Psoas muscle (tissue), 8 donors: ENCODE results near the gene VAMP2. TPM values are rescaled to one million over a fixed set of nuclear protein-coding genes. Genes with fewer than 3 reads are reported as not detected.

Experiments used
- ATAC-seq, 4 donors: fragments of 200-7000 bp; cut with Tn5 transposase; one replicate each; pipeline ENCODE4 v1.9.1; 2020; ENCODE audit warnings: moderate library complexity in 3 of 4, mild to moderate bottlenecking in 2 of 4
- DNase-seq, 2 donors: peaks; one replicate each; pipeline ENCODE4 v3.0.0-alpha.2; 2020
- H3K27ac ChIP-seq: fragments of 200-600 bp; one replicate; pipeline ENCODE4 v1.8.0; 2022
- H3K27me3 ChIP-seq, 3 donors: fragments of 200-600 bp in 1 of 3; one replicate each; pipeline versions ENCODE4 v1.6.1 to v1.8.0; 2013 to 2022; ENCODE audit warnings: low read length in 2 of 3, mild to moderate bottlenecking in 2 of 3, moderate library complexity in 1 of 3; ENCODE audit not compliant: insufficient read depth in 3 of 3
- H3K36me3 ChIP-seq, 2 donors: fragments of 200-600 bp in 1 of 2; one replicate each; pipeline versions ENCODE4 v1.6.1 to v1.8.0; 2013 to 2022; ENCODE audit warnings: low read depth in 1 of 2, mild to moderate bottlenecking in 1 of 2, moderate library complexity in 1 of 2; ENCODE audit not compliant: insufficient read depth in 1 of 2
- H3K4me1 ChIP-seq: fragments of 200-600 bp; one replicate; pipeline ENCODE4 v1.8.0; 2022
- H3K4me3 ChIP-seq: fragments of 200-600 bp; one replicate; pipeline ENCODE4 v1.8.0; 2022; ENCODE audit warnings: mild to moderate bottlenecking
- H3K9me3 ChIP-seq: fragments of 200-600 bp; one replicate; pipeline ENCODE4 v1.8.0; 2022
- WGBS, 3 donors: extraction: QIAGEN DNeasy Blood & Tissue Kit; methylation state at CpG; one replicate each; pipeline versions ENCODE4 v1.1.6 to v1.1.7; 2013; 5-methylcytosine and 5-hydroxymethylcytosine counted together
- intact Hi-C, 2 donors: fragments of 100-400 bp; cut with DNase I; formaldehyde crosslinking; loops; one replicate each; pipeline versions ENCODE4 v1.11.0 to v1.14.2; 2022
- polyA plus RNA-seq, 3 donors: library from polyadenylated mRNA; stranded (reverse); fragments of 200-250 nt; gene quantifications; one replicate each; pipeline ENCODE4 v1.2.3, GENCODE V29; 2013
- total RNA-seq, 4 donors: library from RNA; stranded (reverse); fragmentation: NEBNext Ultra II Directional in 2 of 4; extraction: Animal tissue kit (Norgen Biotek cat#: 25700) in 2 of 4; gene quantifications; one replicate each; pipeline versions ENCODE4 v1.2.1 to v1.2.4, GENCODE V29; 2021 to 2023
- TF ChIP-seq, protein P1 (sequence below): fragments of 200-600 bp; IDR thresholded peaks from one replicate; pipeline ENCODE4 v1.8.0; 2022; ENCODE audit warnings: antibody characterized with exemption
- donor health status: healthy with polysubstance abuse.
- donor health status: DM: no; HTN: no; CAD: no; lungs with moderate emphysema.
- donor health status: Bipolar disorder and iron deficiency.
- donor health status: healthy.
- donor health status: DM: yes; HTN: yes; CAD: no.
- donor health status: DM: no; HTN: no; CAD: no.
- donor health status: DM: no; HTN: no; CAD: no.
- donor health status: DM: yes; HTN: yes; CAD: no.

The VAMP2 gene
- total and polyA plus RNA-seq, 7 donors, result 33.2 to 59.2 (median 45.1) TPM

DNA sequence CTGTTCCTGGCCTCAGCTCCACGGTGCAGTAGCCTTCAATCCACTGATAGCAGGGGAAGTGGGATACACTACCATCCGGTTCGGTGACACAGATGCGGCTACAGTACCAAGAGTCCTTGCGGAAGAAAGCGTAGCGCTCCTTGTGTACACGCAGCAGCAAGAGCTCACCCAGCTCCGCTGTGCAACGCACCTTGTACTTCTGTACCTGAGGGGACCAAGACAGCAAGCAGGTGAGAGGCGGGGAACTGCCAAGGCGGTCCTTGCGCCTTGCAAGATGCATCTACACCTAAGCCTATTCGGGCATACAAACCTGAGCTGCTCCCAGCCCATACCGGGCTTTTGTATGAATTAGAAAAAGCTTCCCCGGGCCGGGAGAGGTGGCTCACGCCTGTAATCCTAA is 46.0 kb downstream of the VAMP2 start:
- peaks cover 18% of the 10 kb centered on the region for H3K4me1 ChIP-seq
- intact Hi-C loops, result loop anchor here (5.0 to 10.0 kb wide), 2 partner anchors 34 to 178 kb away; partner anchors contain the start of gene SLC25A35 (in 1 of the 2)
- H3K27me3 ChIP-seq, result peaks cover 0 to 49% (median 9%) of the 10 kb centered on the region in 3 donors
- WGBS, 3 donors, result 51 to 66% (median 55%) methylated on average over 18 of the region's 18 CpGs
- ATAC-seq, result no peak
- TF ChIP-seq, protein P1, sequence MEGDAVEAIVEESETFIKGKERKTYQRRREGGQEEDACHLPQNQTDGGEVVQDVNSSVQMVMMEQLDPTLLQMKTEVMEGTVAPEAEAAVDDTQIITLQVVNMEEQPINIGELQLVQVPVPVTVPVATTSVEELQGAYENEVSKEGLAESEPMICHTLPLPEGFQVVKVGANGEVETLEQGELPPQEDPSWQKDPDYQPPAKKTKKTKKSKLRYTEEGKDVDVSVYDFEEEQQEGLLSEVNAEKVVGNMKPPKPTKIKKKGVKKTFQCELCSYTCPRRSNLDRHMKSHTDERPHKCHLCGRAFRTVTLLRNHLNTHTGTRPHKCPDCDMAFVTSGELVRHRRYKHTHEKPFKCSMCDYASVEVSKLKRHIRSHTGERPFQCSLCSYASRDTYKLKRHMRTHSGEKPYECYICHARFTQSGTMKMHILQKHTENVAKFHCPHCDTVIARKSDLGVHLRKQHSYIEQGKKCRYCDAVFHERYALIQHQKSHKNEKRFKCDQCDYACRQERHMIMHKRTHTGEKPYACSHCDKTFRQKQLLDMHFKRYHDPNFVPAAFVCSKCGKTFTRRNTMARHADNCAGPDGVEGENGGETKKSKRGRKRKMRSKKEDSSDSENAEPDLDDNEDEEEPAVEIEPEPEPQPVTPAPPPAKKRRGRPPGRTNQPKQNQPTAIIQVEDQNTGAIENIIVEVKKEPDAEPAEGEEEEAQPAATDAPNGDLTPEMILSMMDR, result no peak
- no peaks in the 10 kb centered on the region for H3K9me3 ChIP-seq
- DNase-seq, result no peak
- no peak overlapping the region for H3K27ac ChIP-seq
- no peak overlapping the region for H3K4me3 ChIP-seq
- H3K36me3 ChIP-seq, result no peaks in the 10 kb centered on the region

DNA sequence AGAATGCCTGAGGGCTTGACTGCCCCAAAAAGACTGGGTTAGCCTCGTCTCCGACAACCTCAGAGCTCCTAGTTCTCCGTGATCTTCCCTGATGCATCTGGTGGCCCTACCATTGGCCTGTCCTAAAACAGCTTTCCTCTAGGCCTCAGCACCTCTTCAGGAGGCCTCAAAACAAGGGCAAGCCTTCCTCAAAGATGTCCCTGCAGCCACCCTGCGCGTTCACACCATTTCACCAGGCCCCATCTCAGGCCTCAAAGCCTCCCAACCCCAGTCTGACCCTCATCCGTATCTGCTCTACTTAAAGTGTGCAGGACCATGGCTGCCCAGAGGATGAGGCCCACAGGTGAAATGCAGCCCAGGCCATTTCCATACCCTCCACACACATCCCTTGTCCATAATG is 51.8 kb downstream of the VAMP2 start:
- DNase-seq (no peak), ATAC-seq (no peak)
- 91 to 95% (median 94%) methylated on average over 6 of the region's 6 CpGs for WGBS, 3 donors
- Histone ChIP-seq H3K4me3 (no peak overlapping the region), H3K4me1 (no peaks in the 10 kb centered on the region), H3K27me3 (peaks cover 0 to 65% (median 12%) of the 10 kb centered on the region in 3 donors), H3K36me3 (no peaks in the 10 kb centered on the region), H3K27ac (no peak overlapping the region), H3K9me3 (no peaks in the 10 kb centered on the region)
- intact Hi-C loops, result loop anchor here (2.0 to 10.0 kb wide), 3 partner anchors 49 to 184 kb away; partner anchors contain the start of gene SLC25A35 (in 1 of the 2)
- TF ChIP-seq, protein P1, result no peak

DNA sequence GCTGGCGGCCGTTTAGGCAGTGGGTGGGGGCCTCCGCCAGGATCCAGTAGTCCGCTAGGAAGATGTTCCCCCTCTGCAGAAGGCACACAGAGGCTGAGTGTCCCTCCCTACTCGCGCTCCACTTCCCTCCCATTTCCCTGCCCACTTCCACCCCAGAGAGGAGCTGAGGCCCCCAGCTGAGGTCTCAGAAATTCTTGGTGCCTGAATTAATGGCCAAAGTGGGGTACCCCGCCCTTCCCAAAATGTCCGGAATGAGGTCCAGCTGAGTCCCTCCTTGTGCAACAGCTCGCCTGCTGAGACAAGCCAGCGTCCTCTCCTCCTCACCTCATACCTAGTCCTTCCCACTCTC is 52.3 kb downstream of the VAMP2 start:
- H3K27ac ChIP-seq, result no peak overlapping the region
- H3K27me3 ChIP-seq, result peaks cover 0 to 61% (median 9%) of the 10 kb centered on the region in 3 donors
- TF ChIP-seq, protein P1, result no peak
- no peaks in the 10 kb centered on the region for H3K9me3 ChIP-seq
- ATAC-seq, result no peak
- intact Hi-C loops, result loop anchor here (2.0 to 10.0 kb wide), 3 partner anchors 48 to 184 kb away; partner anchors contain the start of gene SLC25A35 (in 1 of the 2)
- H3K4me3 ChIP-seq, result no peak overlapping the region
- DNase-seq, result no peak
- H3K36me3 ChIP-seq, result no peaks in the 10 kb centered on the region
- no peaks in the 10 kb centered on the region for H3K4me1 ChIP-seq
- WGBS, 3 donors, result 31 to 35% (median 31%) methylated on average over 10 of the region's 10 CpGs

DNA sequence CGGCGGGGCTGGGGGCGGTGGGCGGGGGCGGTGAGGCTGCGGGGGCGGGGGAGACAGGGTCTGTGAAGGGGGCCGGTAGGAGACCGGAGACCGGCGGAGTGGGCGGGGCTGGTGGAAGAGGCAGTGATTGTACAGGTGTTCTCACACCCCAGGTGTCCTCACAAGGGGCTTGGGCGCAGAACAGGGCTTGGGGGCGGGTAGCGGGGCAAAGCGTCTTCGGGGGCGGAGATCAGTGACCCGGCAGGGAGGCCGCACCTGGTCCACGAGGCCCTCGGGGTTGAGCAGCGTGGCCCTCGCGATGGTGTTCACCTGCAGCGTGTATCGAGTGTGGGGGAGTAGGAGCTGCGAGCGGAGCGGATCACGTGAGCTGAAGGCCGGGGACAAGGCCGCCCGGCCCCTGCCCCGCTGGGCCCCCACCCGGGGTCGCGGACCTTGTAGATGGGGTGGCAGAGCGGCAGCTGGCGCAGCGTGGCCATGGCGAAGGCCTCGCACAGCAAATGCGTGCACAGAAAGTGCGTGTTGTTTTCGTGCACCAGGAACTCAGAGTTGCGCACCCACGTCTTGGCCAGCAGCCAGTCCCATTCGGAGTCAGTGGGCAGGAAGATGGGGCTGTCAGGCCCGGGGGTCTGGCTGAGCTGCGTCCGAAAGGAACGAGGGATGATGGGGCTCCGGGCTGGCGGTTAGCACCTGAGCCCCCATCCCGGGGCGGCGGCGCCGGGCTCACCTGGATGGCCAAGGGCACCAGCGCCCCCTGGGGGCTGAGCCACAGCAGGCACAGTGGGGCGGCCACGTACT is 52.9 kb downstream of the VAMP2 start:
- WGBS, 3 donors, result 10 to 13% (median 12%) methylated on average over 49 to 63 of the region's 63 CpGs
- peaks cover 0 to 56% (median 7%) of the 10 kb centered on the region in 3 donors for H3K27me3 ChIP-seq
- DNase-seq (peak; percentile 49 to 71), ATAC-seq (peak; percentile 71 to 81 (median 78))
- H3K36me3 ChIP-seq, result no peaks in the 10 kb centered on the region
- H3K27ac ChIP-seq, result no peak overlapping the region
- H3K4me1 ChIP-seq, result no peaks in the 10 kb centered on the region
- no peaks in the 10 kb centered on the region for H3K9me3 ChIP-seq
- intact Hi-C loops, result loop anchor here (2.0 to 10.0 kb wide), 3 partner anchors 48 to 185 kb away; partner anchors contain the start of gene SLC25A35 (in 1 of the 2)
- TF ChIP-seq, protein P1, result peak; percentile 69
- no peak overlapping the region for H3K4me3 ChIP-seq

Other genes starting within 250 kb of the VAMP2 start
- gene RNF227, start 246.7 kb downstream of the VAMP2 start, total RNA-seq, result 1 to 10 TPM in 2 of 4 donors, under 1 TPM in 2; 0.62 to 2.6 (median 1.0) TPM
- 1 to 10 TPM; 1.5 to 2.4 (median 1.6) TPM for gene RNF227, start 246.7 kb downstream of the VAMP2 start, polyA plus RNA-seq
- under 1 TPM in 3 of 4 donors, not detected in 1; 0.38 to 0.77 (median 0.57) TPM for gene KCNAB3, start 233.1 kb downstream of the VAMP2 start, total RNA-seq
- gene KCNAB3, start 233.1 kb downstream of the VAMP2 start, polyA plus RNA-seq, result under 1 TPM; 0.18 to 0.52 (median 0.21) TPM
- gene TRAPPC1, start 231.0 kb downstream of the VAMP2 start, total RNA-seq, result 10 to 100 TPM; 47.7 to 84.9 (median 75.0) TPM
- 10 to 100 TPM; 64.0 to 78.4 (median 76.1) TPM for gene TRAPPC1, start 231.0 kb downstream of the VAMP2 start, polyA plus RNA-seq
- 1 to 10 TPM; 5.5 to 9.5 (median 7.4) TPM for gene CNTROB, start 230.7 kb downstream of the VAMP2 start, total RNA-seq
- 1 to 10 TPM; 5.9 to 9.6 (median 8.8) TPM for gene CNTROB, start 230.7 kb downstream of the VAMP2 start, polyA plus RNA-seq
- not detected for gene GUCY2D, start 160.3 kb downstream of the VAMP2 start, total RNA-seq
- not detected for gene GUCY2D, start 160.3 kb downstream of the VAMP2 start, polyA plus RNA-seq
- gene ALOX15B, start 123.9 kb downstream of the VAMP2 start, total RNA-seq, result under 1 TPM in 3 of 4 donors, not detected in 1; 0.13 to 0.42 (median 0.32) TPM
- gene ALOX15B, start 123.9 kb downstream of the VAMP2 start, polyA plus RNA-seq, result 1 to 10 TPM in 1 of 3 donors, under 1 TPM in 1, not detected in 1; 0.09 to 1.1 TPM
- not detected for gene ALOX12B, start 75.2 kb downstream of the VAMP2 start, total RNA-seq
- not detected for gene ALOX12B, start 75.2 kb downstream of the VAMP2 start, polyA plus RNA-seq
- not detected for gene ALOXE3, start 44.4 kb downstream of the VAMP2 start, total RNA-seq
- under 1 TPM in 1 of 3 donors, not detected in 2; 0.42 TPM for gene ALOXE3, start 44.4 kb downstream of the VAMP2 start, polyA plus RNA-seq
- gene HES7, start 38.8 kb downstream of the VAMP2 start, total RNA-seq, result under 1 TPM in 1 of 4 donors, not detected in 3; 0.30 TPM
- under 1 TPM in 1 of 3 donors, not detected in 2; 0.10 TPM for gene HES7, start 38.8 kb downstream of the VAMP2 start, polyA plus RNA-seq
- 100 to 1,000 TPM in 3 of 4 donors, 10 to 100 TPM in 1; 48.9 to 278 (median 166) TPM for gene PER1, start 10.5 kb downstream of the VAMP2 start, total RNA-seq
- gene PER1, start 10.5 kb downstream of the VAMP2 start, polyA plus RNA-seq, result 100 to 1,000 TPM; 133 to 173 (median 145) TPM
- 1 to 10 TPM; 1.2 to 4.7 (median 2.9) TPM for gene TMEM107, start 13.4 kb upstream of the VAMP2 start, total RNA-seq
- gene TMEM107, start 13.4 kb upstream of the VAMP2 start, polyA plus RNA-seq, result 1 to 10 TPM; 1.5 to 1.9 (median 1.8) TPM
- gene BORCS6, start 27.2 kb upstream of the VAMP2 start, total RNA-seq, result 10 to 100 TPM in 1 of 4 donors, 1 to 10 TPM in 3; 8.8 to 11.2 (median 9.7) TPM
- gene BORCS6, start 27.2 kb upstream of the VAMP2 start, polyA plus RNA-seq, result 10 to 100 TPM; 12.2 to 19.3 (median 13.7) TPM
- gene AURKB, start 47.6 kb upstream of the VAMP2 start, total RNA-seq, result 1 to 10 TPM in 1 of 4 donors, not detected in 3; 1.1 TPM
- under 1 TPM in 1 of 3 donors, not detected in 2; 0.39 TPM for gene AURKB, start 47.6 kb upstream of the VAMP2 start, polyA plus RNA-seq
- gene CTC1, start 85.1 kb upstream of the VAMP2 start, total RNA-seq, result 10 to 100 TPM; 11.0 to 19.6 (median 13.7) TPM
- gene CTC1, start 85.1 kb upstream of the VAMP2 start, polyA plus RNA-seq, result 1 to 10 TPM; 2.7 to 6.3 (median 4.6) TPM
- 10 to 100 TPM; 10.7 to 15.6 (median 13.3) TPM for gene PFAS, start 86.3 kb upstream of the VAMP2 start, total RNA-seq
- 10 to 100 TPM in 1 of 3 donors, 1 to 10 TPM in 2; 4.9 to 10.0 (median 7.5) TPM for gene PFAS, start 86.3 kb upstream of the VAMP2 start, polyA plus RNA-seq
- gene RANGRF, start 125.7 kb upstream of the VAMP2 start, total RNA-seq, result 10 to 100 TPM in 3 of 4 donors, 1 to 10 TPM in 1; 9.0 to 16.3 (median 11.7) TPM
- 10 to 100 TPM; 17.8 to 24.3 (median 22.1) TPM for gene RANGRF, start 125.7 kb upstream of the VAMP2 start, polyA plus RNA-seq
- gene SLC25A35, start 132.5 kb upstream of the VAMP2 start, total RNA-seq, result 1 to 10 TPM in 3 of 4 donors, under 1 TPM in 1; 0.69 to 2.5 (median 1.5) TPM
- gene SLC25A35, start 132.5 kb upstream of the VAMP2 start, polyA plus RNA-seq, result 1 to 10 TPM in 2 of 3 donors, under 1 TPM in 1; 0.82 to 4.2 (median 1.1) TPM
- 10 to 100 TPM in 2 of 4 donors, 1 to 10 TPM in 2; 6.2 to 13.6 (median 10.7) TPM for gene ARHGEF15, start 147.3 kb upstream of the VAMP2 start, total RNA-seq
- 10 to 100 TPM in 1 of 3 donors, 1 to 10 TPM in 2; 4.9 to 14.5 (median 5.4) TPM for gene ARHGEF15, start 147.3 kb upstream of the VAMP2 start, polyA plus RNA-seq
- gene ODF4, start 176.9 kb upstream of the VAMP2 start, total RNA-seq, result not detected
- not detected for gene ODF4, start 176.9 kb upstream of the VAMP2 start, polyA plus RNA-seq
- 1,000 to 10,000 TPM in 3 of 4 donors, 100 to 1,000 TPM in 1; 994 to 1,548 (median 1,386) TPM for gene RPL26, start 220.2 kb upstream of the VAMP2 start, total RNA-seq
- 1,000 to 10,000 TPM; 2,500 to 4,614 (median 2,501) TPM for gene RPL26, start 220.2 kb upstream of the VAMP2 start, polyA plus RNA-seq
- not detected for gene RNF222, start 234.9 kb upstream of the VAMP2 start, total RNA-seq
- not detected for gene RNF222, start 234.9 kb upstream of the VAMP2 start, polyA plus RNA-seq